HepG2 (cell line): Measurements from ENCODE around the gene LBX2. TPM values are rescaled to one million over a fixed set of nuclear protein-coding genes. Genes with fewer than 3 reads are reported as not detected.
A peak's percentile ranks its signal among the peaks of the same experiment; 100 is the strongest.

ENCODE experiments used
- AGO2 ChIP-seq: fragments of 200-400 bp; formaldehyde crosslinking; optimal IDR thresholded peaks from 2 replicates; pipeline ENCODE3; 2017; ENCODE audit warnings: mild to moderate bottlenecking, low read depth, low read length, moderate library complexity
- ATF1 ChIP-seq: IDR thresholded peaks from 2 replicates; pipeline ENCODE4 v1.6.1; 2016; ENCODE audit warnings: mild to moderate bottlenecking, control low read depth
- BHLHE40 ChIP-seq: IDR thresholded peaks from 2 replicates; pipeline ENCODE4 v1.6.1; 2011; ENCODE audit warnings: low read length, improper control_type of control experiment
- DMAP1 ChIP-seq: IDR thresholded peaks from 2 replicates; pipeline ENCODE4 v1.6.1; 2016
- KLF16 ChIP-seq, 2 experiments: sonication (generic) in 1 of 2; formaldehyde crosslinking in 1 of 2; IDR thresholded peaks; 2 replicates each; pipeline versions ENCODE4 v1.6.1 to v1.8.0; 2016 to 2023; ENCODE audit warnings: missing genetic modification reagents in 2 of 2, missing compliant biosample characterization in 1 of 2
- MLLT10 ChIP-seq: sonication (generic); formaldehyde crosslinking; IDR thresholded peaks from 2 replicates; pipeline ENCODE4 v1.4.0; 2020; ENCODE audit warnings: missing genetic modification reagents
- NFIB ChIP-seq: sonication (generic); formaldehyde crosslinking; IDR thresholded peaks from 2 replicates; pipeline ENCODE4 v1.9.0; 2021; ENCODE audit warnings: missing genetic modification reagents, mild to moderate bottlenecking, borderline replicate concordance
- NFKB2 ChIP-seq: sonication (generic); formaldehyde crosslinking; IDR thresholded peaks from 2 replicates; pipeline ENCODE4 v1.4.0; 2020; ENCODE audit warnings: missing genetic modification reagents, borderline replicate concordance
- NR2F1 ChIP-seq, 2 experiments: fragments of 450-650 bp in 1 of 2; formaldehyde crosslinking in 1 of 2; IDR thresholded peaks; 2 replicates each; pipeline versions ENCODE4 v1.5.0 to v1.6.1; 2016 to 2020; ENCODE audit warnings: mild to moderate bottlenecking in 1 of 2, missing compliant biosample characterization in 1 of 2, missing genetic modification reagents in 1 of 2, moderate library complexity in 1 of 2
- PCBP1 ChIP-seq: fragments of 200-400 bp; formaldehyde crosslinking; IDR thresholded peaks from 2 replicates; pipeline ENCODE4 v1.6.1; 2017; ENCODE audit warnings: mild to moderate bottlenecking, low read depth, low read length, borderline replicate concordance
- TMF1 ChIP-seq: sonication (generic); formaldehyde crosslinking; IDR thresholded peaks from 2 replicates; pipeline ENCODE4 v1.8.1; 2022; ENCODE audit warnings: low read depth, missing genetic modification reagents
- ZFY ChIP-seq: sonication (generic); formaldehyde crosslinking; IDR thresholded peaks from 2 replicates; pipeline ENCODE4 v1.4.0; 2020; ENCODE audit warnings: missing genetic modification reagents
- ZNF264 ChIP-seq: sonication (generic); formaldehyde crosslinking; IDR thresholded peaks from 2 replicates; pipeline ENCODE4 v1.4.0; 2020; ENCODE audit warnings: missing genetic modification reagents
- ZNF383 ChIP-seq: sonication (generic); formaldehyde crosslinking; IDR thresholded peaks from 2 replicates; pipeline ENCODE4 v1.4.0; 2020; ENCODE audit warnings: missing genetic modification reagents, mild to moderate bottlenecking, borderline replicate concordance
- ZNF557 ChIP-seq: sonication (generic); formaldehyde crosslinking; IDR thresholded peaks from 2 replicates; pipeline ENCODE4 v1.4.0; 2020; ENCODE audit warnings: missing genetic modification reagents
- ZNF615 ChIP-seq: sonication (generic); formaldehyde crosslinking; IDR thresholded peaks from 2 replicates; pipeline ENCODE4 v1.5.0; 2020; ENCODE audit warnings: mild to moderate bottlenecking, missing genetic modification reagents, borderline replicate concordance
- ZNF878 ChIP-seq: sonication (generic); formaldehyde crosslinking; IDR thresholded peaks from 2 replicates; pipeline ENCODE4 v1.8.1; 2023; ENCODE audit warnings: mild to moderate bottlenecking, missing genetic modification reagents, moderate library complexity
- polyA plus RNA-seq, 8 experiments: library from polyadenylated mRNA; depleted of rRNA in 3 of 8; stranded (reverse) in 7 of 8; unstranded in 1 of 8; fragments of >200 nt; fragmentation: Illumina TruSeq in 4 of 8; extraction: Trizol in 4 of 8; gene quantifications; 2 replicates each; pipeline versions ENCODE4 v1.2.1 to v1.2.3, GENCODE V29; 2011 to 2016; ENCODE audit warnings: low read depth in 4 of 8, missing spikeins in 1 of 8, mixed read lengths in 1 of 8; ENCODE audit not compliant: insufficient read depth in 1 of 8
- total RNA-seq, 5 experiments: library from RNA; depleted of rRNA; stranded (reverse); fragments of >200 nt; fragmentation: Illumina TruSeq; extraction: Trizol; gene quantifications; 2 replicates each; pipeline ENCODE4 v1.2.3, GENCODE V29; 2016; ENCODE audit warnings: low read depth in 1 of 5
- TF ChIP-seq, protein P1 (sequence below): sonication (generic); formaldehyde crosslinking; IDR thresholded peaks from 2 replicates; pipeline ENCODE4 v1.4.0; 2020; ENCODE audit warnings: missing genetic modification reagents
- TF ChIP-seq, protein P2 (sequence below): sonication (generic); formaldehyde crosslinking; IDR thresholded peaks from 2 replicates; pipeline ENCODE4 v1.8.0; 2022; ENCODE audit warnings: missing genetic modification reagents, mild to moderate bottlenecking, moderate library complexity, borderline replicate concordance
- TF ChIP-seq, protein P3 (sequence below), 2 experiments: IDR thresholded peaks; 2 replicates each; pipeline ENCODE4 v1.6.1; 2011 to 2012; ENCODE audit warnings: low read length in 2 of 2, borderline replicate concordance in 1 of 2, low read depth in 1 of 2, mild to moderate bottlenecking in 1 of 2, moderate library complexity in 1 of 2

The LBX2 gene
- total and polyA plus RNA-seq, 2 of the 13 experiments (the other 11 are each of a cell fraction or from before 2014, with no cell fraction given) = 6.4 to 8.1 TPM

DNA sequence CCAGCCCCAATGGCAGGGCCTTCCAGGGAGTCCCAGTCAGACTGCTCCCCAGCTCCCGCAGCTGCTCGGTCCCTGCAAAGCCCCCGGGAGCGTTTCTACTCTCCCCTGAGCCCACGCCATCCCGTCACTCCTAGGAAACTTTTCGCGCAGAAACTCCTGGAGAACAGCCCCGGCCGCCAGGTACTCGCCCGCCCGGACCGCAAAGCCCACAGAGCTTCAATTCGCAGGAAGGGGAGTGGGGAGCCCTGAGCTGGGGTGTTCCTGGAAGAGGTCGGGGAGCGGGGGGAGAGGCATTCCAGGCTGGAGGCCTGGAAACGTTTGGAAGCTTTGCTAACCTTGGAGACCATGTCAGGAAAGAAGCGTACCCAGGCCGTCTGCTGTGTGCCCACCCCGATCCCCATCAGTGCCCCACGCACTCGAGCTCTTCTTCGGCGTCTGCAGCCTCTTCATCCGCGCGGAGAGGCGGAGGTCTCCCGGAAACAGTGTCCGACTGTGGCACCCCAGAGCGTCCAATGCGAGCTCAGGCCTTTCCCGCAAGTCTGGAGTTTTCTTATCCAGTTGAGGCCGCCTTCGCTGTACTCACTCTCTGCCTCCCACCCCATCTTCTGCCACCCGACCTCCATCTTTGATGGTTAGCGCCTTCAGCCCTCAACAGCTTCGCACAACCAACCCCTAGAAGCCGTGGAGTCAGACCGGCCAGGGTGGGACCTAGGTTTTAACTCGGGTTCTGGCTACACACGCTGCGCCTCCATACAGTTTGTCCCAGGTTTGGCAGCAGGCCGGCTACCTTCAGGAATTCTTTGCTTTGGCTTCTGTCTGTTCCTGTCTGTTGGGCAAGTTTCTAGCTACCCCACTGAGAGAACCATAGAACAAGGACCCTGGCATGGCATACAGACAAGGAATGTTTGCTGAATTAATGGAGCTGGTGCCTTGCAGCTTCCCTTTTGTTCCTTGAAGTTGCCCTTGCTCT is 4.4 kb upstream of the LBX2 start (continued):
- TF ChIP-seq AGO2 (peak; percentile 12), ZFY (CRISPR knock-in tag) (peak; percentile 5; the same call in 1 of the 2 replicates), NFKB2 (CRISPR knock-in tag) (peak; percentile 59; the same call in 1 of the 2 replicates), ZNF615 (CRISPR knock-in tag) (0 out of 2 replicates have a peak, but pooled peaks have one; percentile 8), ZNF264 (CRISPR knock-in tag) (0 out of 2 replicates have a peak, but pooled peaks have one; percentile 8), ZNF878 (CRISPR knock-in tag) (no peak), ATF1 (CRISPR knock-in tag) (no peak), ZNF383 (CRISPR knock-in tag) (no peak), KLF16 (CRISPR knock-in tag; IDR thresholded peaks at IDR 0.05) (0 out of 4 replicates have a peak, but pooled peaks of 1 of the 2 experiments have one; percentile 10), ZNF557 (CRISPR knock-in tag) (0 out of 2 replicates have a peak, but pooled peaks have one; percentile 2), BHLHE40 (no peak), MLLT10 (0 out of 2 replicates have a peak, but pooled peaks have one; percentile 9), DMAP1 (CRISPR knock-in tag) (0 out of 2 replicates have a peak, but pooled peaks have one; percentile 0), NFIB (0 out of 2 replicates have a peak, but pooled peaks have one; percentile 28), NR2F1 (CRISPR knock-in tag; IDR thresholded peaks at IDR 0.05) (no peak), TMF1 (CRISPR knock-in tag) (no peak), PCBP1 (peak; percentile 58; the same call in 1 of the 2 replicates)
- TF ChIP-seq, protein P1, sequence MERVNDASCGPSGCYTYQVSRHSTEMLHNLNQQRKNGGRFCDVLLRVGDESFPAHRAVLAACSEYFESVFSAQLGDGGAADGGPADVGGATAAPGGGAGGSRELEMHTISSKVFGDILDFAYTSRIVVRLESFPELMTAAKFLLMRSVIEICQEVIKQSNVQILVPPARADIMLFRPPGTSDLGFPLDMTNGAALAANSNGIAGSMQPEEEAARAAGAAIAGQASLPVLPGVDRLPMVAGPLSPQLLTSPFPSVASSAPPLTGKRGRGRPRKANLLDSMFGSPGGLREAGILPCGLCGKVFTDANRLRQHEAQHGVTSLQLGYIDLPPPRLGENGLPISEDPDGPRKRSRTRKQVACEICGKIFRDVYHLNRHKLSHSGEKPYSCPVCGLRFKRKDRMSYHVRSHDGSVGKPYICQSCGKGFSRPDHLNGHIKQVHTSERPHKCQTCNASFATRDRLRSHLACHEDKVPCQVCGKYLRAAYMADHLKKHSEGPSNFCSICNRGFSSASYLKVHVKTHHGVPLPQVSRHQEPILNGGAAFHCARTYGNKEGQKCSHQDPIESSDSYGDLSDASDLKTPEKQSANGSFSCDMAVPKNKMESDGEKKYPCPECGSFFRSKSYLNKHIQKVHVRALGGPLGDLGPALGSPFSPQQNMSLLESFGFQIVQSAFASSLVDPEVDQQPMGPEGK (CRISPR knock-in tag) = 0 out of 2 replicates have a peak, but pooled peaks have one; percentile 17
- TF ChIP-seq, protein P2, sequence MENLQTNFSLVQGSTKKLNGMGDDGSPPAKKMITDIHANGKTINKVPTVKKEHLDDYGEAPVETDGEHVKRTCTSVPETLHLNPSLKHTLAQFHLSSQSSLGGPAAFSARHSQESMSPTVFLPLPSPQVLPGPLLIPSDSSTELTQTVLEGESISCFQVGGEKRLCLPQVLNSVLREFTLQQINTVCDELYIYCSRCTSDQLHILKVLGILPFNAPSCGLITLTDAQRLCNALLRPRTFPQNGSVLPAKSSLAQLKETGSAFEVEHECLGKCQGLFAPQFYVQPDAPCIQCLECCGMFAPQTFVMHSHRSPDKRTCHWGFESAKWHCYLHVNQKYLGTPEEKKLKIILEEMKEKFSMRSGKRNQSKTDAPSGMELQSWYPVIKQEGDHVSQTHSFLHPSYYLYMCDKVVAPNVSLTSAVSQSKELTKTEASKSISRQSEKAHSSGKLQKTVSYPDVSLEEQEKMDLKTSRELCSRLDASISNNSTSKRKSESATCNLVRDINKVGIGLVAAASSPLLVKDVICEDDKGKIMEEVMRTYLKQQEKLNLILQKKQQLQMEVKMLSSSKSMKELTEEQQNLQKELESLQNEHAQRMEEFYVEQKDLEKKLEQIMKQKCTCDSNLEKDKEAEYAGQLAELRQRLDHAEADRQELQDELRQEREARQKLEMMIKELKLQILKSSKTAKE (CRISPR knock-in tag) = 0 out of 2 replicates have a peak, but pooled peaks have one; percentile 2
- TF ChIP-seq, protein P3, sequence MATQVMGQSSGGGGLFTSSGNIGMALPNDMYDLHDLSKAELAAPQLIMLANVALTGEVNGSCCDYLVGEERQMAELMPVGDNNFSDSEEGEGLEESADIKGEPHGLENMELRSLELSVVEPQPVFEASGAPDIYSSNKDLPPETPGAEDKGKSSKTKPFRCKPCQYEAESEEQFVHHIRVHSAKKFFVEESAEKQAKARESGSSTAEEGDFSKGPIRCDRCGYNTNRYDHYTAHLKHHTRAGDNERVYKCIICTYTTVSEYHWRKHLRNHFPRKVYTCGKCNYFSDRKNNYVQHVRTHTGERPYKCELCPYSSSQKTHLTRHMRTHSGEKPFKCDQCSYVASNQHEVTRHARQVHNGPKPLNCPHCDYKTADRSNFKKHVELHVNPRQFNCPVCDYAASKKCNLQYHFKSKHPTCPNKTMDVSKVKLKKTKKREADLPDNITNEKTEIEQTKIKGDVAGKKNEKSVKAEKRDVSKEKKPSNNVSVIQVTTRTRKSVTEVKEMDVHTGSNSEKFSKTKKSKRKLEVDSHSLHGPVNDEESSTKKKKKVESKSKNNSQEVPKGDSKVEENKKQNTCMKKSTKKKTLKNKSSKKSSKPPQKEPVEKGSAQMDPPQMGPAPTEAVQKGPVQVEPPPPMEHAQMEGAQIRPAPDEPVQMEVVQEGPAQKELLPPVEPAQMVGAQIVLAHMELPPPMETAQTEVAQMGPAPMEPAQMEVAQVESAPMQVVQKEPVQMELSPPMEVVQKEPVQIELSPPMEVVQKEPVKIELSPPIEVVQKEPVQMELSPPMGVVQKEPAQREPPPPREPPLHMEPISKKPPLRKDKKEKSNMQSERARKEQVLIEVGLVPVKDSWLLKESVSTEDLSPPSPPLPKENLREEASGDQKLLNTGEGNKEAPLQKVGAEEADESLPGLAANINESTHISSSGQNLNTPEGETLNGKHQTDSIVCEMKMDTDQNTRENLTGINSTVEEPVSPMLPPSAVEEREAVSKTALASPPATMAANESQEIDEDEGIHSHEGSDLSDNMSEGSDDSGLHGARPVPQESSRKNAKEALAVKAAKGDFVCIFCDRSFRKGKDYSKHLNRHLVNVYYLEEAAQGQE (IDR thresholded peaks at IDR 0.05; ENCODE audit: borderline replicate concordance in 1 of 2, low read depth in 1 of 2, low read length in 2 of 2) = no peak
